Smooth muscle cell of the pulmonary artery (primary cell): ENCODE data around the gene ZFPM1. TPM values are rescaled to one million over a fixed set of nuclear protein-coding genes. Genes with fewer than 3 reads are reported as not detected.

Source experiments
- total RNA-seq: library from RNA; depleted of rRNA; stranded (reverse); fragments of >200 nt; gene quantifications from 2 replicates; pipeline ENCODE4 v1.2.3, GENCODE V29; 2014

Gene ZFPM1
- total RNA-seq: 2.0 and 2.8 TPM in 2 replicates

DNA sequence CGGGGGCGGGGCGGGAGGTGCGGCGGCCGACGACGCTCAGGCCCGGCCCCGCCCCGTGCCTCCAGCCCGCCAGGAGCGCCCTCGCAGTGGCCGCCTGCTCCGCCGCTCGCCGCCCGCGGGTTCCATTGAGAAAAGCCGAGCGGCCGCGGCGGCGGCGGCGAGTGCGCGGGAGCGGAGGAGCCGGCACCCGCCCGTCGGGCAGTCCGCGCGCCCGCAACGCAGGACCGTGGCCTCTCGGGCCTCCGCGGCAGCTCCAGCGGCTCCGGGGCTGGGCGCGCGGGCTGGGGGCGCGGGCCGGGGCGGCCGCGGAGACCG is at the start of gene ZFPM1:
Gene ZFPM1, plus strand, starts transcription at position 64 of the 315 bp plus-strand sequence. CDS start 359 bp downstream, outside the sequence.

DNA sequence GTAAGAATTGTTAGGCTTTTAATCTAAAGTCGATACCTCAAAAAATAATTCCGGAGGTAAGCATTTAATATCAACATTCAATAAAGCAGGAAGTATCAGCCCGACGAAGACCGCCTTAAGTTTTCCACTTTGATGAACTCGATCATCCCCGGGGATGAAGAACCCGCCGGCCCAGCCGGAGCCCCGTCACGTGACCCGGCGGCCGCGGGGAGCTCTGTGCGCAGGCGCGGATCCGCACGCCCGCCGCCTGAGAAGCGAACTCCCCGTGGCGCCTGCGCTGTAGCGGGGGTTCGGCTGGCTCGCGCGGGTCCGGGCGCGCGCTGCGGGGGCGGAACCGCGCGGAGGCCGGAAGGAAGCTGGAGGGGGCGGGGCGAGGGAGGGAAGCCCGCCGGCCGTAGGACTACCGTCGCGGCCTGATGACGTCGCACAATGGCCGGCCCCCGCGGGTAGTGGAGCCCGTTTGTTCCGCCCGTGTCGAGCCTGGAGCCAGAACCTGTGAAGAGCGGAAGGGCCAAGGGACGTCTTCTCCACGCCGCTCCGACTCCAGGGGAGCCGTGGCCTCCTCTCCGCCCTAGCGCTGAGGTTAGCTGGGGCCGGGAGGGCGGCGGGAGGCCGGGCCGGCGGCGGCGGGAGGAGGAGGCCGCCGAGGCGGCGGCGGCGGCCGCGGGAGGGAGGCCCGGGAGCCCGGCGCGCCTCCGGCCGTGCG is 117.1 kb downstream of the ZFPM1 start, which contains the start of gene ZC3H18:
Gene ZC3H18, plus strand, starts transcription at position 419 of the 706 bp plus-strand sequence. CDS start 6,721 bp downstream, outside the sequence.

Other genes with a start within 250 kb of the ZFPM1 start
- 7.2 and 17.1 TPM in 2 replicates for gene ZNF469, start 70.3 kb upstream of the ZFPM1 start, total RNA-seq
- gene ZC3H18, start 117.1 kb downstream of the ZFPM1 start, total RNA-seq: 11.3 and 12.8 TPM in 2 replicates
- not detected in 2 replicates for gene IL17C, start 185.3 kb downstream of the ZFPM1 start, total RNA-seq
- gene CYBA, start 197.8 kb downstream of the ZFPM1 start, total RNA-seq: 180 and 213 TPM in 2 replicates
- gene MVD, start 209.8 kb downstream of the ZFPM1 start, total RNA-seq: 52.5 and 77.8 TPM in 2 replicates
- gene SNAI3, start 233.2 kb downstream of the ZFPM1 start, total RNA-seq: 0.23 TPM in 1 of 2 replicates, not detected in the other